A673 (cell line): Measurements from ENCODE around the gene PIK3CD. TPM values are rescaled to one million over a fixed set of nuclear protein-coding genes. Genes with fewer than 3 reads are reported as not detected.
"Not testable (repeated sequence)": the region's sequence is repeated elsewhere in the genome, so short reads cannot be mapped to it uniquely, and the experiment has no call there.

Experiments used
- BruUV-seq: library from RNA; stranded (reverse); fragments of 400-500 nt; replicated peaks from 2 replicates; lab custom pipeline; 2021; lab: Mats Ljungman, UMichigan
- CTCF ChIA-PET: fragments of 300-600 bp; sonication (Branson Sonifier 250); formaldehyde crosslinking; loops from one replicate; lab custom pipeline; 2022; ENCODE audit warnings: antibody characterized with exemption; lab: Charles Lee
- POLR2A ChIA-PET: fragments of 300-600 bp; sonication (Branson Sonifier 250); formaldehyde crosslinking; loops from one replicate; lab custom pipeline; 2022; ENCODE audit warnings: antibody characterized with exemption; ENCODE audit not compliant: low non-redundant PET; lab: Charles Lee
- DNase-seq: peaks from one replicate; pipeline ENCODE4 v3.0.0-alpha.2; 2015; ENCODE audit warnings: low spot score
- H3K27ac ChIP-seq: fragments of 200-600 bp; sonication (generic); 2 replicates; pipeline ENCODE4 v1.5.1; 2016; ENCODE audit warnings: mixed run types, low read depth, mild to moderate bottlenecking, mixed read lengths, antibody characterized with exemption, low read length; ENCODE audit not compliant: poor library complexity, severe bottlenecking
- H3K27me3 ChIP-seq: fragments of 200-600 bp; sonication (generic); replicated peaks from 2 replicates; pipeline ENCODE4 v1.6.1; 2017; ENCODE audit warnings: mixed run types, low read depth, mild to moderate bottlenecking, mixed read lengths, antibody characterized with exemption, low read length; ENCODE audit not compliant: insufficient read depth, poor library complexity
- H3K36me3 ChIP-seq: fragments of 200-600 bp; sonication (generic); 2 replicates; pipeline ENCODE4 v1.6.1; 2016; ENCODE audit warnings: mixed run types, mild to moderate bottlenecking, mixed read lengths, antibody characterized with exemption, low read length; ENCODE audit not compliant: insufficient read depth, poor library complexity, severe bottlenecking
- H3K4me1 ChIP-seq: fragments of 200-600 bp; sonication (generic); 2 replicates; pipeline ENCODE4 v1.6.1; 2017; ENCODE audit warnings: mixed run types, mild to moderate bottlenecking, mixed read lengths, antibody characterized with exemption, low read length; ENCODE audit not compliant: insufficient read depth, poor library complexity, severe bottlenecking
- H3K4me3 ChIP-seq: fragments of 200-600 bp; sonication (generic); 2 replicates; pipeline ENCODE4 v1.5.1; 2016; ENCODE audit warnings: low read depth, mixed run types, mild to moderate bottlenecking, mixed read lengths, low read length; ENCODE audit not compliant: poor library complexity, severe bottlenecking
- H3K9me3 ChIP-seq: fragments of 200-600 bp; sonication (generic); 2 replicates; pipeline ENCODE4 v1.6.1; 2016; ENCODE audit warnings: mixed run types, low read depth, mild to moderate bottlenecking, mixed read lengths, antibody characterized with exemption, low read length; ENCODE audit not compliant: poor library complexity, severe bottlenecking
- EZH2 ChIP-seq: fragments of 200-600 bp; sonication (generic); IDR thresholded peaks from 2 replicates; pipeline ENCODE4 v1.6.1; 2017; ENCODE audit warnings: borderline replicate concordance, low read depth, mild to moderate bottlenecking, mixed read lengths, antibody characterized with exemption, low read length; ENCODE audit not compliant: poor library complexity, severe bottlenecking
- intact Hi-C: fragments of 100-400 bp; cut with micrococcal nuclease; formaldehyde crosslinking; loops from one replicate; pipeline ENCODE4 v1.10.0; 2022; ENCODE audit not compliant: unreplicated experiment
- total RNA-seq: library from RNA; stranded (reverse); gene quantifications from 2 replicates; pipeline ENCODE4 v1.2.3, GENCODE V29; 2021
- TF ChIP-seq, protein P1 (sequence below): fragments of 300-800, 200-600 bp; sonication (generic); conservative IDR thresholded peaks from 2 replicates; pipeline ENCODE4 v1.5.1; 2017; ENCODE audit warnings: low read depth, mild to moderate bottlenecking, antibody characterized with exemption, low read length, moderate library complexity, mixed read lengths

PIK3CD gene
- total RNA-seq, 1 experiment from 2014 or later = 2.1 TPM

DNA sequence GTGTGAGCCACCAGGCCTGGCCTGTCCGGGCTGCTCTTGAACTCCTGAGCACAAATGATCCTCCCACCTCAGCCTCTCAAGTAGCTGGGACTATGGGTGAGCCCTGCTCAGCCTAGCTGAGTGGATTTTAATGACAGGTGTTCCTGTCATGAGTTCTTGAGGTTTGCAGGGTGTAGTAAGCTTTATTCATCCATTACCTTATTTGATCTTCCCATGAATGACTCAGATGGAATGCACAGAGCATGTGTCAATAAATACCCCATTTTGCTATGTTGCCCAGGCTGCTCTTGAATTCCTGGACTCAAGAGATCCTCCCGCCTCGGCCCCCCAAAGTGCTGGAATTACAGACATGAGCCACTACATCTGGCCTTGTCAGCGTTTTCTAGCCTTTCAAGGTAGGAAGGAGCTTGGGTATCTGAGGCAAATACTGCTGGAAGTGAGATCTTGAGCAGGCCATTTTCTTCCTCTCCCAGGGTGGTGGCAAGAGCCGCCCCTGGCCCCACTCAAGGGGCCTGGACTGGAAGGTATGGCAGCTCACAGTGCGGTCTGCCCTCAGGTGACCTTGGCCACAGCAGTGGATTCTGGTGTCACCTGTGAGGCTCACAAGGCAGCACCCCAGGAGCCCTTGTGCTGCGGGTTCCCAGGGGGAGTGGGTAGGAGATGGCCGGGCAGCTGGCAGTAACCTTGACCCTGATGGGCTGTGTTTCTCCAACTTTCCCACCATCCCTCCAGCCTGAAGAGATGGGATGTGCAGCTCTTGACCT, 20.0 kb downstream of the PIK3CD start:
- BruUV-seq = no TSS peak
- CTCF ChIA-PET = interaction anchor here (0.6 kb wide), 1 partner anchor 1280 kb away, joined by 7 read pairs; no protein-coding TSS in a partner anchor
- no peaks in the 10 kb centered on the region for H3K36me3 ChIP-seq
- intact Hi-C loops = no loop called here
- DNase-seq = no peak
- POLR2A ChIA-PET = no interaction called here
- H3K4me1 ChIP-seq = no peaks in the 10 kb centered on the region
- H3K27me3 ChIP-seq = no peaks in the 10 kb centered on the region
- H3K9me3 ChIP-seq = no peaks in the 10 kb centered on the region
- no peak overlapping the region for H3K27ac ChIP-seq
- no peak overlapping the region for H3K4me3 ChIP-seq
- TF ChIP-seq EZH2 = no peak
- TF ChIP-seq, protein P1, sequence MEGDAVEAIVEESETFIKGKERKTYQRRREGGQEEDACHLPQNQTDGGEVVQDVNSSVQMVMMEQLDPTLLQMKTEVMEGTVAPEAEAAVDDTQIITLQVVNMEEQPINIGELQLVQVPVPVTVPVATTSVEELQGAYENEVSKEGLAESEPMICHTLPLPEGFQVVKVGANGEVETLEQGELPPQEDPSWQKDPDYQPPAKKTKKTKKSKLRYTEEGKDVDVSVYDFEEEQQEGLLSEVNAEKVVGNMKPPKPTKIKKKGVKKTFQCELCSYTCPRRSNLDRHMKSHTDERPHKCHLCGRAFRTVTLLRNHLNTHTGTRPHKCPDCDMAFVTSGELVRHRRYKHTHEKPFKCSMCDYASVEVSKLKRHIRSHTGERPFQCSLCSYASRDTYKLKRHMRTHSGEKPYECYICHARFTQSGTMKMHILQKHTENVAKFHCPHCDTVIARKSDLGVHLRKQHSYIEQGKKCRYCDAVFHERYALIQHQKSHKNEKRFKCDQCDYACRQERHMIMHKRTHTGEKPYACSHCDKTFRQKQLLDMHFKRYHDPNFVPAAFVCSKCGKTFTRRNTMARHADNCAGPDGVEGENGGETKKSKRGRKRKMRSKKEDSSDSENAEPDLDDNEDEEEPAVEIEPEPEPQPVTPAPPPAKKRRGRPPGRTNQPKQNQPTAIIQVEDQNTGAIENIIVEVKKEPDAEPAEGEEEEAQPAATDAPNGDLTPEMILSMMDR = no peak

DNA sequence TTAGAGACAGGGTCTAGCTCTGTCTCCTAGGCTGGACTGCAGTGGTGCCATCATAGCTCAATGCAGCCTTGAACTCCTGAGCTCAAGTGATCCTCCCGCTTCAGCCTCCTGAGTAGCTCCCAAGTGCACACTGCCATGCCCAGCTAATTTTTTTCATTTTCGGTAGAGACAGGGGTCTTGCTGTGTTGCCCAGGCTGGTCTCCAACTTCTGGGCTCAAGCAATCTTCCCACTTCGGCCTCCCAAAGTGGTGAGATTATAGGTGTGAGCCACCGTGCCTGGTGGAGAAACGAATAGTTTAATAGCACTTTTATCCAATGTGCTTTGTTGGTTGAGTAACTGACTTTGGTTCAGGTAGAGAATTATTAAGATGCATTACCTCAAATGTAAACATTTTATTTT, 20.9 kb downstream of the PIK3CD start:
- Histone ChIP-seq H3K4me3 (no peak overlapping the region), H3K4me1 (no peaks in the 10 kb centered on the region), H3K36me3 (no peaks in the 10 kb centered on the region), H3K27ac (no peak overlapping the region), H3K27me3 (no peaks in the 10 kb centered on the region), H3K9me3 (no peaks in the 10 kb centered on the region)
- intact Hi-C loops = no loop called here
- no peak for TF ChIP-seq EZH2
- TF ChIP-seq, protein P1 = no peak
- BruUV-seq = no TSS peak
- DNase-seq = no peak
- ChIA-PET POLR2A (no interaction called here), CTCF (no interaction called here)

GRCh38 chr1:9675393-9675792, 23.9 kb downstream of the PIK3CD start:
- Histone ChIP-seq H3K27me3 (no peaks in the 10 kb centered on the region), H3K36me3 (no peaks in the 10 kb centered on the region), H3K27ac (no peak overlapping the region), H3K4me3 (no peak overlapping the region), H3K4me1 (no peaks in the 10 kb centered on the region), H3K9me3 (no peaks in the 10 kb centered on the region)
- intact Hi-C loops = no loop called here
- TF ChIP-seq EZH2 = no peak
- TF ChIP-seq, protein P1 = no peak
- no peak for DNase-seq
- POLR2A ChIA-PET = no interaction called here
- CTCF ChIA-PET = no interaction called here
- no TSS peak for BruUV-seq

- H3K9me3 ChIP-seq, BruUV-seq, H3K4me3 ChIP-seq, POLR2A ChIA-PET, H3K27me3 ChIP-seq, H3K4me1 ChIP-seq, intact Hi-C loops, CTCF ChIA-PET, H3K36me3 ChIP-seq, DNase-seq, H3K27ac ChIP-seq: not testable (repeated sequence)
These were observed 24.6 kb downstream of the PIK3CD start for GRCh38 chr1:9676128-9676527.
